ENCODE data around the gene SH2D7. TPM values are rescaled to one million over a fixed set of nuclear protein-coding genes. Genes with fewer than 3 reads are reported as not detected.

The SH2D7 gene
- total and polyA plus RNA-seq, 2 donors (not counting 1 experiment from before 2014, with no cell fraction given): not detected

DNA sequence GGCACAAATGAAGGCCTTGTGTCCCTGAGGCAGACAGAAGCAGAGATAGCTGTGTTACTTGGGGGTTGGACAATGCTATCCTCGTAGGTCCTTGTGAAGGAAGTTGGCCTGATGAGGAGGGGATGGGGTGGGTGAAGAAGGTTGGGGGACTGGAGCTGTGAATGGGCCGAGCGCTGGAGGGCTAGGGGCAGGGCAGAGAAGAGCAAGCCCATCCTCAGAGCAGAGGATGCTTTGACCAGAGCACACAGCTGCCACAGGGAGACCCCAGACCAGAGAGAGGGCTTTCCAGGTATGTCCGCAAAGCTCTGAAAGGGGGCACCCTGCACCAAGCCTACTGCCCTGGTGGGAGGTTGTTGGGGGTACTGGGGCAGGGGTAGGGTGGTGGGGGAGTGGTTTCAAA is 9.2 kb upstream of the SH2D7 start:
- no peaks in the 10 kb centered on the region for H3K27me3 Mint-ChIP-seq
- H3K4me1 Mint-ChIP-seq: peaks cover 8% of the 10 kb centered on the region
- no peaks in the 10 kb centered on the region for H3K9me3 Mint-ChIP-seq (ENCODE audit: insufficient read depth)
- H4K20me1 ChIP-seq (ENCODE audit: control insufficient read depth, insufficient read depth, low read length, poor library complexity, severe bottlenecking): no peaks in the 10 kb centered on the region
- POLR2A ChIA-PET: no interaction called here
- H3K4me3 Mint-ChIP-seq: no peak overlapping the region
- peaks cover 6 to 7% of the 10 kb centered on the region in 2 donors for H3K4me1 ChIP-seq (ENCODE audit: control insufficient read depth in 2 of 2, insufficient read depth in 2 of 2, low read length in 2 of 2)
- no peak overlapping the region for H3K27ac Mint-ChIP-seq
- intact Hi-C loops (cut with micrococcal nuclease): no loop called here
- no peaks in the 10 kb centered on the region for H3K9me3 ChIP-seq (ENCODE audit: control extremely low read depth in 1 of 3, control insufficient read depth in 2 of 3, insufficient read depth in 1 of 3, low read length in 2 of 3)
- H3K27me3 ChIP-seq (replicated peaks in 1 of 4; ENCODE audit: control extremely low read depth in 1 of 4, control insufficient read depth in 3 of 4, insufficient read depth in 4 of 4, low read length in 3 of 4): no peaks in the 10 kb centered on the region
- DNase-seq: no peak
- no peak overlapping the region for H3K9ac ChIP-seq (ENCODE audit: low read length)
- no peak overlapping the region for H3K4me2 ChIP-seq (replicated peaks; ENCODE audit: low read depth, low read length, poor library complexity, severe bottlenecking)
- H3K79me2 ChIP-seq (ENCODE audit: control insufficient read depth, insufficient read depth, low read length): no peaks in the 10 kb centered on the region
- H2AFZ ChIP-seq (ENCODE audit: insufficient read depth, low read depth, low read length, poor library complexity, severe bottlenecking): no peak overlapping the region
- no peaks in the 10 kb centered on the region for H3K36me3 ChIP-seq (replicated peaks in 1 of 2; ENCODE audit: control extremely low read depth in 1 of 2, control insufficient read depth in 1 of 2, extremely low read depth in 1 of 2, insufficient read depth in 2 of 2, low read length in 1 of 2)
- CTCF ChIA-PET: interaction anchor here (1.1 to 1.7 kb wide), 4 partner anchors 11 to 65 kb away, joined by 3 to 5 read pairs (median 4); no protein-coding TSS in a partner anchor
- no peak for TF ChIP-seq CTCF (IDR thresholded peaks at IDR 0.05)
- no peak for TF ChIP-seq EZH2 (IDR thresholded peaks at IDR 0.05; ENCODE audit: borderline replicate concordance, insufficient read depth, low read depth, low read length, poor library complexity, severe bottlenecking)
- H3K4me3 ChIP-seq (ENCODE audit: control extremely low read depth in 1 of 5, extremely low read depth in 1 of 5, insufficient read depth in 1 of 5, low read depth in 2 of 5, low read length in 4 of 5): no peak overlapping the region
- 98% methylated on average over 4 of the region's 4 CpGs for WGBS (ENCODE audit: insufficient coverage)
- ATAC-seq (ENCODE audit: low read depth): no peak
- no peak overlapping the region for H3K27ac ChIP-seq (ENCODE audit: low read length in 2 of 2)

GRCh38 chr15:78083687-78084448 is 8.5 kb upstream of the SH2D7 start:
- Histone ChIP-seq H3K79me2 (ENCODE audit: control insufficient read depth, insufficient read depth, low read length) (no peaks in the 10 kb centered on the region), H3K9me3 (ENCODE audit: control extremely low read depth in 1 of 3, control insufficient read depth in 2 of 3, insufficient read depth in 1 of 3, low read length in 2 of 3) (no peaks in the 10 kb centered on the region), H2AFZ (ENCODE audit: insufficient read depth, low read depth, low read length, poor library complexity, severe bottlenecking) (no peak overlapping the region), H3K4me2 (replicated peaks; ENCODE audit: low read depth, low read length, poor library complexity, severe bottlenecking) (no peak overlapping the region), H4K20me1 (ENCODE audit: control insufficient read depth, insufficient read depth, low read length, poor library complexity, severe bottlenecking) (no peaks in the 10 kb centered on the region), H3K36me3 (replicated peaks in 1 of 2; ENCODE audit: control extremely low read depth in 1 of 2, control insufficient read depth in 1 of 2, extremely low read depth in 1 of 2, insufficient read depth in 2 of 2, low read length in 1 of 2) (no peaks in the 10 kb centered on the region), H3K27ac (ENCODE audit: low read length in 2 of 2) (no peak overlapping the region), H3K27me3 (replicated peaks in 1 of 4; ENCODE audit: control extremely low read depth in 1 of 4, control insufficient read depth in 3 of 4, insufficient read depth in 4 of 4, low read length in 3 of 4) (no peaks in the 10 kb centered on the region), H3K4me3 (ENCODE audit: control extremely low read depth in 1 of 5, extremely low read depth in 1 of 5, insufficient read depth in 1 of 5, low read depth in 2 of 5, low read length in 4 of 5) (no peak overlapping the region), H3K4me1 (ENCODE audit: control insufficient read depth in 2 of 2, insufficient read depth in 2 of 2, low read length in 2 of 2) (peaks cover 9% of the 10 kb centered on the region in 2 donors), H3K9ac (ENCODE audit: low read length) (no peak overlapping the region)
- no peak for DNase-seq
- 82% methylated on average over 2 of the region's 6 CpGs for WGBS (ENCODE audit: insufficient coverage)
- TF ChIP-seq CTCF (IDR thresholded peaks at IDR 0.05) (no peak), EZH2 (IDR thresholded peaks at IDR 0.05; ENCODE audit: borderline replicate concordance, insufficient read depth, low read depth, low read length, poor library complexity, severe bottlenecking) (no peak)
- ChIA-PET CTCF (interaction anchor here (1.1 to 1.7 kb wide), 4 partner anchors 10 to 119 kb away, joined by 3 to 5 read pairs (median 4); no protein-coding TSS in a partner anchor), POLR2A (no interaction called here)
- Mint-ChIP-seq H3K4me3 (no peak overlapping the region), H3K27me3 (no peaks in the 10 kb centered on the region), H3K4me1 (peaks cover 14% of the 10 kb centered on the region), H3K9me3 (ENCODE audit: insufficient read depth) (no peaks in the 10 kb centered on the region), H3K27ac (no peak overlapping the region)
- no peak for ATAC-seq (ENCODE audit: low read depth)
- intact Hi-C loops (cut with micrococcal nuclease): no loop called here

All from B cell (primary cell).